Central memory CD4-positive, alpha-beta T cell (primary cell): Measurements from ENCODE around the gene PTPN20.

ENCODE experiments used
- DNase-seq: peaks from one replicate; pipeline ENCODE4 v3.0.0; 2022

The PTPN20 gene

DNA sequence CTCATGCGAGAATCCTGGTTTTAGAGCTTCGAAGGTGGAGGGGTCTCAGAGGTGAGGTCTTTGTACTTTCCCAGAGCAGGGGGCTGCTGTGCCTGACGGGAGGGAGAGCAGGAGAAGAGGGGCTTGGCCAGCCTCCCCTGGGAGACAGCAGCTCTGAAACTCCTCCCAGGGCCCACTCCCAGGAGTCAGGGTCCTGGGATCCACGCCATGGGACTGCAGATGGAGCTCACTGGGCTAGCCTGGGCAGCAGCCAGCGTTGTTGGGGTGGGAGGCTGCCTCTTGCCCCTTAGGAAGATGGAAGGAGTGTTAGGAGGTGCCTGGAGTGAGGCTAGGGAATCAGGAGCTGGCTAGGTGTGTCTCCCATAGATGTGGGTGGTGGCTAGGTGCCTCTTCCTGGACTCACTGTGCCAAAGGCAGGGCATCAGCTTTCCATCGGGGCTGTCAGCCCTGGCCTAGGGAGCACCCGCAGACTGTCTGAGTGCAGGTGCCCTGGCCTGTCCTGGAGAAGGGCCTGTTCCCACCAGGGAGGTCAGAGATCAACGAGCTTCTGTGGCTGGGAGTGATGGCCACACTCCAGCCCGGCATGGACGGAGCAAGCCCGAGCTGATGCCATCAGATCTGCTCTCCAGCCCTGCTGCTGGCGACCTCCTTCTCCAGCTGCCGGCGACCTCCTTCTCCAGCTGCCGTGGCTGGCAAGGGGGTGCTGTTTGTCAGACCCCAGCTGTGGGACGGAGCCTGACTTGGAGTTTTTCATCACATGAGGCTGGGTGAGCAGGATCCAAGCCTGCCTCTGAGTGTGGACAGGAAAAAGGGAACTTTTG, 111.3 kb downstream of the PTPN20 start:
- DNase-seq = no peak

DNA sequence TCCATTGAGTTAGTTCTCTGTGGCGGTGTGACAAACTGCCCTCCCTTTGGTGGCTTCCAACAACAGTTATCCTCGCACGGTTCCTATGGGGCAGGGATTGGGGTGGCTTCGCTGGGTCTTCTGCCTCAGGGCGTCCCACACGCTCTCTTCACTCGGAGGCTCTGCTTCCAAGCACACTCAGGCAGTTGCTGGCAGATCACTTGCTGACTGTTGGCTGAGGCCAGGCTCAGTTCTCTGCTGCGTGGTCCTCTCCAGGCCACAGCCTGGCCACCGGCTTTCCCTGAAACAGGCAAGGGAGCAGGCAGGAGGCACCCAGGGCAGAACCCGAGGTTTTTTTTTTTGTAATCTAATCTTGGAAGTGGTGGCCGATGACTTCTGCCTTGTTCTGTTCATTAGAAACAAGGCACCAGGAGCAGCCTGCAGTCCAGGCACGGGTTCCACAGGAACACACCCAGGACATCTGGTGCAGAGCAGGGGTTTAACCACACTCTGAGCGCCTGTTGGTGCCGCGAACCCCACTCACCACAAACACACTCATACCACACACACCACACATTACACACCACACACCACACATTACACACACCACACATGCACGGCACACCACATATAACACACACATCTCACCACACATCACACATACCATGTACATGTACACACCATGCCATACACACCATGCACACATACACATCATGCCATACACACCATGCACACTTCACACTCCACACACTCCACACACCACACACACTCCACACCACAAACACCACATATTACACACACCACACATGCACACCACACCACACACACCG, 112.2 kb downstream of the PTPN20 start:
- no peak for DNase-seq

DNA sequence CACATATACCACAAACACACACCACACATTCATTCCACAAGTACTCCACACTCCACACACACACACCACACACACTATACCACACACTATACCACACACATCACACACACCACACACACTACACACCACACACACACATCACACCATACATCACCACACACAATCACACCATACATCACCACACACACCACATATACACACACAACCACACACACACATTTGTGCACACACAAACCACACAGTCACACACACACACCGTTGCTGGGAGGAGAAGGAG, 112.8 kb downstream of the PTPN20 start:
- DNase-seq = no peak

DNA sequence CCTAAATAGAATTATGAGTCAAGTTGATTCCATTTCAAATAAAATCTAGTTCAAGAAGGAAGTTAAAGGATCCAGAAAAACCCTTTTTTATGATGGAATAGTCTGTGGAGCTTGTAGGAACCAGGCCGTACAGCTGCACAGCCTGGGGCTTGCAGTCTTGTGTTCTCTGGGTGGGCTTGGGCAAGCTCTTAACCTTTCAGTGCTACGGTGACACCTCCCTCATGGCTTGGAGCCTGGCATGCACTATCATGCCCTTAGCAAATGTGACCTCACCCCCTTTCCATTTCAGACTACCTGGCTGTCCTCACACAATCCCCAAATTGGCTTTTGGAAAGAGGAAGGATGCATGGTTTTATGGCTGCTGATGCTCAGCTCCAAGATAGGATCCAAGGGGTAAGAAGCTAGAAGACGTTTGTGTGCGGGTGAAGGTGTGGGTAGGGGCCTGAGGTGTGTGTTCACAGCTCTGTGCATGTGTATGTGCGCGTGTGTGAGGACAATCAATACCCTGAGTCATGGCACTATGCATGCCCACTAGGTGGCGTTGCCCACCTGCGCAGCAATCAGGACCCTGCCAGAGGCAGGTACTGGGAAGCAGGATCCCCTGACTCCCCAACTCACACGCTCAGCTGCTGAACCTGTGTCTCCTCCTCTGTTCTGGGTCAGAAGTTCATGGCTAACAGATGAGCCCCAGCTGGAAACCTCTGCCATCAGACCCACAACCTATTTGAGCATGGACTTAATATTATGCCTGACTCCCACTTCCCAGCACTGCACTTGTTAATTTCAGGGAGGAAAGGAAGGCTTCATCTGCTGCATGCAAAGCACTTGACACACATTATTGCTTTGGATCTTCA, 113.4 kb downstream of the PTPN20 start:
- DNase-seq = peak; percentile 56

DNA sequence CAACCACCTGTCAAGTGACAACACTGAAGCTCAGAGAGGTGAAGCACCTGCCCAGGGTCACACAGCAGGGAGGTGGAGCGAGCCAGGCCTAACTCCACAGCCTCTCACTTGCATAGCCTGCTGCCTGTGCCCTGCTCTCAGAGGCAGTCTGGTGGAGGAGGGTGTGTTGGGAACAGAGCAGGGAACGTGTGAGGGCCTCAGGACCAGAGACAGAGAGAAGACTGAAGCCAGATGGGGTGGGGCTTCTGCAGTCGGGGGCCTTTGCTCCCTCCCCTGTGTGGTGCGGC, 114.0 kb downstream of the PTPN20 start:
- no peak for DNase-seq

DNA sequence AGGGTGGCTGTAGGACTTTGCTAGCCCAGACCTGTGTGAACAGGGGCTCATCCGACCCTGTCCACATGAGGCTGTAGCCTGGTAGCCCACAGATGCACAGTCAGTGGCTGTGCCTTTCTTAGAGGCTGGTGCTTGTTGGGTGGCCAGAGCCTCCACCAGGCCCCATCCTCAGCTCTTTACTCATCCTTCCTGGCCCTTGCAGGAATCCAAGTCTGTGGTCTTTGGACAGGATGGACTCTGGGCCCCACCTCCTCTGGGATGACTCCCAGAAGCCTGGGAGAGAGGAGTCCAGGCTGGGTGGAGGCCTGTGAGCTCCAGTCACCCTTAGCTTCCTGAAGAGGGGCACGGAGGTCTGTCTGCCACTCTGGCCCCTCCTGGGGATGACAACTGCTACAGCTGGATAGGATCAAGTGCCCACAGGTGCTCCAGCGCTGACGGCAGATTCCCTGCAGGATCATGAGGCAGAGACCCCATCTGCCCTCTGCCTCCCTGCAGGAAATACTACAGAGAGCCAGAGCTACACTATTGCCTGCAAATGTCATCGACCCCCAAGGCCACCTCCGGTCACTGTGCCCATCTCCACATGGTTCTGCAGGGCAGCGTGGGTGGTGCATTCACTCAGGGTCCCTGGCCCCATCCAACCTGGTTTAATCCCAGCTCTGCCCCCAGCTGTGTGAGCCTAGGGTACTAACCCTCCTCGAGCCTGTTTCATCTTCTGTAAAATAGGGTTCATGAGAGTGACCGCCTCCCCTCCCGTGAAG, 114.5 kb downstream of the PTPN20 start:
- DNase-seq = no peak

DNA sequence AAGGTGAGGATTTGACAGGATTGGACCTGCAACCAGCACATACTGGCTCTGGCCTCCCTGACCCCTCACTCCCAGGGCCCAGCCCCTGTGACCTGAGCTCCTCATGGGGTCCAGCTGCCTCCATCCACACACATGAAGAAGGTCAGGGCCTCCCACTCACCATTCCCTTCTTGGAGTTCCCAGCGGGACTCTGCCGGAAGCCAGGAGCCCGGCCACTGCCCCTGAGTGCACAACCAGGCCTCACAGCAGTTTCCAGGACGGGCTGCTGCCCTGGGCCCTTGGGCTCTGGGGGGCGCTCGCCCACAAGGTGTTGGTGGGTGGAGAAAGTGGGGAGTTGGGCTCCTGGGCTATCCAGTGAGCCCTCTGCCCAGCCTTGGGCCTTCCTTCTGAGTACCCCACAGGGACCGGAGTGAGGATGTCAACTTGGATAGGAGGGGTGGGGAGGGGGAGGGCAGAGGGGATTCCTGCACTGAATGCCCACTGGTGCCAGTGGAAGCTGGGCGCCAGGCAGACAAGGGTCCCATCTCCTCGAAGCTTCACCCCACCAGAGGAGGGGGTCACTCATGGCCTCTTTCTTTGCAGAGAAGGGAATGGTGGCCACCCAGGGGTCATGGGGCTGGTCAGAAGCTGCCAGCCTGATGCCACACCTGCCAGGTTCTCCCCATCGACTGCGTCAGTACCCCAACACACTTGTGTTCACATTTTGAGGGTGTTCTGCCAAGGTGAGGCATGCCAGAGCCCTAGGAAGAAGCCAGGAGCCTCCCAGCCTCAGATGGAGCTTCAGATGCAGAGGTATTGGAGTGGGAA, 115.3 kb downstream of the PTPN20 start:
- no peak for DNase-seq

DNA sequence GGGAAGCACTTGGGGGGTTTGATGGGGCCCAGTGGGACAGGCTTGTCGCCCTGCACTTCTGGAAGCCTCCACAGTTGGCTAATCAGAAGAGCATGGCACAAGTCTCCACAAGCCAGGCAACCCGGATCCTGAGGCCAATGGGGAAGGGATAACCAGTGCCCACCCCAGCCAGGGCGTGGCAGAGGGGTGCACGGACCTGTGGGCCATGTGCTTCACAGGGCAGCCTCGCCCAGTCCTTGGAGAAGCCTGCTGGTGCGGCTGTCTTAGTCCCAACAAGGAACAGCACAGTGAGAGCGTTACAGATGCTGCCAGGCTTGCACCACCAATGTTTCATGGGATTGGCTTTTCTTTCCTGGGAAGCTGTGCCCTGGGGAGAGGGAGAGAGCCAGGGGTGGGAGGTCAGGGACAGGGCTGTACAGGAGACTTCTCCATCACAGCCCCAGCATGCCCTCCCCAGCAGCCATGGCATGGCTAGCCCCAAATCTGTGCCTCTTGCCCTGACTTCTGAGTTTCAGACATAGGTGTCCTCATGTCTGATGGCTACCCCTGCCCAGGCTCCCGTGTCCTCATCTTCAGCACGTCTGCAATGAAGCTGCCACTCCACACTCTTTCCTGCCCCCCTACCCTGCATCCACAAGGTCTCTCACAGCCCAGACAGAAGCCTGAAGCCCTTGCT, 116.0 kb downstream of the PTPN20 start:
- DNase-seq = no peak

DNA sequence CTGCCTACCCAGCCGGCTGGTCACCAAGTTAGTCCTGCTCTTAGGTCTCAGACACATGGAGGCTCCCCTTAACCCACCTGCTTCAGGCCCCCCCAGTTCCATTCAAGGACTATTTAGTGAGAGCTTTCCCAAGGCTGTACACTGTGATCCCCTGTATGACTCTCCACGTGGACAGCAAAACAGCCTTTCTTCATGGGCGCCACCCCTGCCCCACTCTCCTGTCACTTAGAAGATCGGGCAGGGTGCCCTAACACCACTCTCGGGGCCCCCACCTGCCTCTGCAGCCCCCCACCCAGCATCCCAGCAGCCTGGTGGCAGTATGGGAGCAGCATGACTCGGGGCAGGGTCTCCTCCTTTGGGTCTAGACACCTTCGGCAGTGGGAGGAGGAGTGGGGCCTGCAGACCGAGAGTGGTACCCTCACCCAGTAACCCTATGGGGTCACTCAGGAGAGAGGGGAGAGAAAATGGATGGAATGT, 116.6 kb downstream of the PTPN20 start:
- no peak for DNase-seq

DNA sequence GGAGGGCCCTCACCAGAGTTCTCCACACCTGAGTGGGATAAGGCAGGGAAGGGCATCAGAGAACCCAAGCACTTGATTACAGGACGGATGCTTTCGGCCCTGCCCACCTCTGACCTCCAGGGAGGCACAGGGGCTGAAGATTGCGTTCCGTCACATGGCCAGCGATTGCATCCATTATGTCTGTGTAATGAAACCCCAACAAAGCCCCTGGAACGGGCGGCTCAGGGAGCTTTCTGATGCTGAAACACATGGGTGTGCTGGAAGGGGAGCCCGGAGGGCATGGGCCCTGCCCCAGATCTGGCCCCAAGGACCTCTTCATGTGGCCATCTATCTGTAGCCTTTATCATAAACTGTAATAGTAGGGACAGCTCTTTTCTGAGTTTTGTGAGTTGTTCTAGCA, 117.2 kb downstream of the PTPN20 start:
- no peak for DNase-seq

DNA sequence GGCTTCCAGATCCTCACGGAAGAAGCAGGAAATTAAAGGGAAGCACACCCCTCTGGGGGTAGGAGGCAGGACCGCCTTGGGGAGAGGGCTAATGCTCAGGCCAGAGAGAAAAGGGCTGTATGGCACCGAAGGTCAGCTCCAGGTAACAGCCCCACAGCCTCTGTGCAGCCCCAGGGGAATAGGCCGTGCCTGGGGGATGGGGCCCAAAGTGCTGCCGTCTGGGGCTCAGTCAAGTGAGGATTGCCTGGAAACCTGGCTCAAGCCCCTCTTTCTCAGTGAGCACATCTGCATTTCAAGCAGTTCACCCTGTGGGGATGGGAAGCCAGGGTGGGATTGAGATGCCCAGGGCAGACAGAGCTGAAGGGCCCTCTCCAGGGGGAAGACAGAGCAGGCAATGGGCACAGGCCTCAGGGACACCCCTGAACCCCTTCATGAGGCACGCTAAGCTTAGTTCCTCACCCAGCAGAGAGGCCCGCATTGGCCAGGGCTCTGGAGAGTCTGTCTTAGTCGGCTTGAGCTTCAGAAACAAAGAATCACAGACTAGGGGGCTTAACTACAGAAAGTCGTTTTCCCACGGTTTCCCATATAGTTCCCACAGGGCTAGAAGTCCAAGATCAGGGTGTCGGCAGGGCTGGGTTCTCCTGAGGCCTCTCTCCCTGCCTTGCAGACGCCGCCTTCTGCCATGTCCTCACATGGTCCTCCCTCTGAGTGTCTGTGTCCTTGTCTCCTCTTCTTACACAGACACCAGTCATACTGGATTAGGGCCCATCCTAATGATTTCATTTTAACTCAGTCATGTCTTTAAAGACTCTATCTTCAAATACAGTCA, 118.2 kb downstream of the PTPN20 start:
- DNase-seq = no peak

DNA sequence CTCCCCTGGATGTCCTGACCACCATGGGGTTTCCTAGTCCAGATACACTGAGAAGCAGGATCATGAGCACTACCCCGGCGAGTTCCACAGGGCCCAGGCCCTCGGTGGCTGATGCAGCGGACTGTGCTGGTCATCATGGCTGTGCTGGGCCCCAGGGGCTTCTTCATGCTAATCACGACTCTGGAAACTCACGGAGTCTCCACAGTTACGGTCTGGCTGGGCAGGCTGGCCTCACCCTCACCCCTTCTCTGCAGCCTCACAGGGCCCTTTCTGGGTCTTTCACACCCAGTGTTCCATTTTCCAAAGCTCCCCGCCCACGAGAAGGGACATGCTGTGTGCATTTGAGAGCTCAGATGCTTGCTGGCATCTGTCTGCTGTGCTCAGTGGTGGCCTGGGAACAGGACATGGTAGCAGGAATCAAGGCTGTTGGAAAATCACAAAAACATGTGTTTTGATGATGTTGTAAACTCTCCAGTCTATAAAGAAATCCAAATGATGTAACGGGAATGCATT, 119.0 kb downstream of the PTPN20 start:
- no peak for DNase-seq

DNA sequence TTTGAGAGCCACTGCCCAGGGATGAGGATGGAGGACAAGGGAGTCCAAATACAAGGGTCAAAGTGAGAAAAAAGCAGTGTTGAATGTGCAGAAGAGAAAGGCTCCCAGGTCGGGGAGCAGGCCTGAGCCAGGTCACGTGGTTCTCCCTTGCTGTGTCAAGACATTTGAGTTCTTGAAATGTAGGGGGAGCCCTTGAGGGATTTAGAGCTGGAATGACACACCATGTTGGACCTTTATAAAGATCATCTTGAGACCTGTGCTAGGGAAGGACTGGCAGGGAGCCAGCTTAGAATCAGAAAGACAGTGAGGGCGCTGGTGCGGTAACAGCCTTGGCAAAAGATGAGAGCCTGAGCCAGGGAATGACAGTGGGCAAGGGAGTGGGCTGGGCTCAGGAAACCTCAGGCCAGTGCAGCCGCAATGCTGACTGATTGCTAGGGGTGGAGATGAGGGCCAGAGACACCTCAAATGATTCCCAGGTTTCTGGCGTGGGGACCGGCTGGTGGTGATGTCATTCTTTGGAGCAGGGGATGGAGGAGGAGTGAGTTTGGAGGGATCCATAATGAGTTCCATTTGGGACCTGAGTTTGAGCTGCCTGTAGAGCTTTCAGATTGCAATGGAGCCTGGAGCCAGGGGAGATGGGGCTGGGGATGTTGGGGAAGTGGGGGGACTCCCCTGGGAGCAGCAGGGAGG, 120.1 kb downstream of the PTPN20 start:
- DNase-seq = no peak

DNA sequence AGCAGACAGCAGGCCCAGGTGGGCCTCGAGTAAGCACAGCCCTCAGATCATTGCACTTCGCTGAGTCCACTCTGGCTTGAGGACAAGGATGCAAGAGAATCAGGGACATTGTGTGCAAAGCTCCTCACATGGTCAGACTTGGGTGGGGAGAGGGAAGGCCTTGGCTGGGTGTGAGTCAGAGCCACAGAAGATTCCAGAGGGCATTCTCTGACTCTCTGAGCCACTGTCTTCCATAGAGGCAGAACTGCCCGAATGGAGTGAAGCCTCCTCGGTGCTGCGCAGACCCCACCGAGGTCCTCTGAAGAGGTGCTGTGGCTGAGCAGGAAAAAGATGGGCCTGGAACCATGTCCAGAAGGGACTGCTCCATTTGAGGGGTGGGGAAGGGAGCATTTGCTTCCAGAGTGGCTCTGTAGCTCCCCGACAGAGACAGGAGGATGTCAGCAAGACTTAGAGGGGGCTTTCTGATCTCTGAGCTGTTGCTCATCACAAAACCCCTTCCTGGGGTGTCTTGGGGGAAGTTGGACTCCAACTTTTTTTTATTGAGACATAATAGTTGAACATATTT, 120.8 kb downstream of the PTPN20 start:
- DNase-seq = no peak

DNA sequence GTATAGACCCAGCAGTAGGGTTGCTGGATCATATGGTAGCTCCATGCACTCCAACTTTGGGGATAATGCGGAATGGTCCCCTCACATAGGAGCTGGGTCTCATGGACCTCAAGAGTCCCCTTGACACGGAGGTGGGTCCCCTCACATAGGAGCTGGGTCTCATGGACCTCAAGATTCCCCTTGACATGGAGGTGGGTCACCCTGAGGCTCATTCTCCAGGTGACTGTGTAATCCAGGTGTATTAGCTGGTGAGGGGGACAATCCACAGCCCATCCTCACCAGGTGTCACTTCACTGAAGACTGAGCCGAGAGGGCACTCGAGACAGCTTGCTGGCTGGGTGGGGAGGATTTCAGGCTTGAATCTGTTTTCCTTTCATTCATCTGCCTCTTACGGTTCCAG, 121.9 kb downstream of the PTPN20 start:
- DNase-seq = no peak

DNA sequence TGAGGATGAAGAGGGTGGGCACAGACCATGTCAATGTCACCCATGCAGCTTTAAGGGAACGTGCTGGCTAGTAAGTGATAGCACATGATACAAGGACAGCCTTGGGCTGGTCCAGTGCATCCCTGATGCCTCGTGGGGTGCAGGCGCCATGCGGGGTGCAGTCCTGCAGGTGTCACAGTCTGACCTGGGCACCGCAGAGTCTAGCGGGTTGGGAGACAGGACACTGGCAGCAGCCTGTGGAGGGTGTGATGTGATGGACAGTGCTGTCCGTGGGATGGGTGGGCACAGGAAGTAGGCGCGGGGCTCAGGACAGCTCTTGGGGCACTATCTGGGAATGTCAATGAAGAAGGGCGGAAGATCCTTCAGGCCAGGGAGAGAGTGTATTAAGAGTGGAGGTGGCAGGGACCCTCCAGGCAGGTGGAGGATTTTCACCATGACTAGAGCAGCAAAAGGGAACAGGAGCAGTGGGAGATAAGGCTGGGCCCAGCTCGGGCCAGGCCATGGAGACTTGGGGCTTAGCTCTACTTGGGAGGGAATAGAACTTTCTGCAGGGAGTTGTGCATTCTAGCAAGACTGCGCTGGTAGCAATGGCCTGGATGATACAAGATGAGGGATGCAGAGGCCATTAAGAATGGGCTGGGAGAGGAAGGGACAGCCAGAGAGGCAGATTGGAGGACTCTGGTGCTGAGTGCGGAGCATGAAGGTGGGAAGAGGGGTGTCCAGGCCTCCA, 122.5 kb downstream of the PTPN20 start:
- DNase-seq = no peak

DNA sequence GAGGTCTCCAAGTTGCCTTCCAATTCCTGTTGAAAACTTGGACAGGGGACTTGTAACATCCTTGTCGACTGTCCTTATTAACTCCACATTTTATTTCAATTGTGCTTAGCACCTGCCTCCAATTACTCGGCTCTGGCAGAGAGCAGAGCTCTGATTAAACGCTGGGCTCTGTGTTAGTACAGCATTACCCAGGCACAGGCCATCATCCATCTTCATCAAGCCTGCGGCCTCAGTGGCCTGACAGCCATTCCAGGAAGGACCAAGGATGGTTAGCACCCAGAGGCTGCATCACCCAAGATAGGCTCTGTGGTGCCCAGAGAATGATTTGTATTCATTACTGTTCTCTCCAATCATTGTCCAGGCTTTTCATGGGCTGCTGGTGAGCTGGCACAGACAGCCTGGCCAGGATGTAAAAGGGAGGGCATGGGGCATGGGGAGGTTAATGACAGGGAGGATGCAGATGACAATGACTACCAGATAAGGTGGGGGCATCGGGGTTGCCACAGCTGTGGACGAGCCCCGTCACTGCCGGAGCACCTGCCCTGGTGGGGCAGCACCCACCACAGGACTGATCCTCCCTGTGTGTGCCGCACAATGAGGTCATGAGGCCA, 123.3 kb downstream of the PTPN20 start:
- DNase-seq = no peak
